ENCODE measurements around the gene OSBP2.

Gene OSBP2

GRCh38 chr22:30654361-30654760 lies 40.3 kb upstream of the OSBP2 start:
- TF ChIP-seq CTCF (conservative IDR thresholded peaks at IDR 0.05): no peak
- no peak overlapping the region for H3K27ac ChIP-seq

- TF ChIP-seq CTCF (conservative IDR thresholded peaks at IDR 0.05): no peak
- H3K27ac ChIP-seq: no peak overlapping the region
These were observed 39.1 kb upstream of the OSBP2 start for GRCh38 chr22:30655532-30655931.

GRCh38 chr22:30662040-30662439 lies 32.6 kb upstream of the OSBP2 start:
- no peak for TF ChIP-seq CTCF (conservative IDR thresholded peaks at IDR 0.05)
- H3K27ac ChIP-seq: no peak overlapping the region

GRCh38 chr22:30664798-30665197 lies 29.9 kb upstream of the OSBP2 start:
- TF ChIP-seq CTCF (conservative IDR thresholded peaks at IDR 0.05): no peak
- H3K27ac ChIP-seq: no peak overlapping the region

GRCh38 chr22:30665266-30665665 lies 29.4 kb upstream of the OSBP2 start:
- TF ChIP-seq CTCF (conservative IDR thresholded peaks at IDR 0.05): no peak
- no peak overlapping the region for H3K27ac ChIP-seq

GRCh38 chr22:30665786-30666185 lies 28.9 kb upstream of the OSBP2 start:
- no peak for TF ChIP-seq CTCF (conservative IDR thresholded peaks at IDR 0.05)

GRCh38 chr22:30667107-30667493 lies 27.6 kb upstream of the OSBP2 start:
- no peak for TF ChIP-seq CTCF (conservative IDR thresholded peaks at IDR 0.05)
- no peak overlapping the region; the same call in 1 of the 2 replicates for H3K27ac ChIP-seq

More at GRCh38 chr22:30665786-30666185, 28.9 kb upstream of the OSBP2 start:
- no peak overlapping the region for H3K27ac ChIP-seq

Data from VCaP (cell line).